Umbilical cord (tissue), 2 donors: ENCODE measurements around the gene CRISP3. TPM values are rescaled to one million over a fixed set of nuclear protein-coding genes. Genes with fewer than 3 reads are reported as not detected.

Experiments
- DNase-seq: peaks from one replicate; pipeline ENCODE4 v3.0.0-alpha.2; 2015; ENCODE audit warnings: low spot score
- total RNA-seq: library from RNA; depleted of rRNA; stranded (reverse); fragments of >200 nt; gene quantifications from one replicate; pipeline ENCODE4 v1.2.3, GENCODE V29; 2014; ENCODE audit warnings: low replicate concordance; ENCODE audit not compliant: insufficient read depth

The CRISP3 gene
- total RNA-seq, 1 donor from 2014 or later = 10.8 TPM

GRCh38 chr6:49692534-49692933 is 51.7 kb downstream of the CRISP3 start:
- no peak for DNase-seq

Other genes with a start within 250 kb of the CRISP3 start
- gene GLYATL3, start 244.5 kb downstream of the CRISP3 start, total RNA-seq = 0.48 TPM
- 2.4 TPM for gene C6orf141, start 193.7 kb downstream of the CRISP3 start, total RNA-seq
- gene RHAG, start 107.5 kb downstream of the CRISP3 start, total RNA-seq = not detected
- 0.96 TPM for gene CRISP2, start 30.8 kb downstream of the CRISP3 start, total RNA-seq
- gene PGK2, start 42.9 kb upstream of the CRISP3 start, total RNA-seq = 7.0 TPM
- 7.5 TPM for gene CRISP1, start 122.1 kb upstream of the CRISP3 start, total RNA-seq
- not detected for gene DEFB114, start 219.8 kb upstream of the CRISP3 start, total RNA-seq
- not detected for gene DEFB113, start 225.2 kb upstream of the CRISP3 start, total RNA-seq